ENCODE data around the gene COCH.

COCH gene

GRCh38 chr14:30874120-30874998 is at the start of gene COCH:
TSS of gene COCH (plus strand) at chr14:30874559. CDS start at chr14:30874939, 380 bp downstream.
- H3K36me3 ChIP-seq (replicated peaks; ENCODE audit: insufficient read depth, low read length): no peaks in the 10 kb centered on the region
- TF ChIP-seq, protein P1, sequence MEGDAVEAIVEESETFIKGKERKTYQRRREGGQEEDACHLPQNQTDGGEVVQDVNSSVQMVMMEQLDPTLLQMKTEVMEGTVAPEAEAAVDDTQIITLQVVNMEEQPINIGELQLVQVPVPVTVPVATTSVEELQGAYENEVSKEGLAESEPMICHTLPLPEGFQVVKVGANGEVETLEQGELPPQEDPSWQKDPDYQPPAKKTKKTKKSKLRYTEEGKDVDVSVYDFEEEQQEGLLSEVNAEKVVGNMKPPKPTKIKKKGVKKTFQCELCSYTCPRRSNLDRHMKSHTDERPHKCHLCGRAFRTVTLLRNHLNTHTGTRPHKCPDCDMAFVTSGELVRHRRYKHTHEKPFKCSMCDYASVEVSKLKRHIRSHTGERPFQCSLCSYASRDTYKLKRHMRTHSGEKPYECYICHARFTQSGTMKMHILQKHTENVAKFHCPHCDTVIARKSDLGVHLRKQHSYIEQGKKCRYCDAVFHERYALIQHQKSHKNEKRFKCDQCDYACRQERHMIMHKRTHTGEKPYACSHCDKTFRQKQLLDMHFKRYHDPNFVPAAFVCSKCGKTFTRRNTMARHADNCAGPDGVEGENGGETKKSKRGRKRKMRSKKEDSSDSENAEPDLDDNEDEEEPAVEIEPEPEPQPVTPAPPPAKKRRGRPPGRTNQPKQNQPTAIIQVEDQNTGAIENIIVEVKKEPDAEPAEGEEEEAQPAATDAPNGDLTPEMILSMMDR (IDR thresholded peaks at IDR 0.05; ENCODE audit: low read length): no peak
- TF ChIP-seq EZH2 (optimal IDR thresholded peaks at IDR 0.05; ENCODE audit: low read depth, low read length): no peak
- no peak for TF ChIP-seq EZH2phosphoT487 (IDR thresholded peaks at IDR 0.05; ENCODE audit: low read length)
- H4K20me1 ChIP-seq (ENCODE audit: insufficient read depth, low read length): no peaks in the 10 kb centered on the region
- peak within 1 kb of the TSS; percentile 45; the same call in 1 of the 2 replicates for H3K9ac ChIP-seq (ENCODE audit: low read length)
- H3F3A ChIP-seq (ENCODE audit: insufficient read depth, low read length): no peaks in the 10 kb centered on the region
- peak; percentile 26 for DNase-seq
- no peaks in the 10 kb centered on the region for H3K79me2 ChIP-seq (ENCODE audit: low read length)
- H3K9me3 ChIP-seq (replicated peaks; ENCODE audit: insufficient read depth, low read length): no peaks in the 10 kb centered on the region
- peak within 1 kb of the TSS; percentile 60 for H3K4me2 ChIP-seq (ENCODE audit: low read depth, low read length)
- H3K4me3 ChIP-seq (ENCODE audit: low read length): peak within 1 kb of the TSS; percentile 56
- no peaks in the 10 kb centered on the region for H3K4me1 ChIP-seq (ENCODE audit: low read length)
- no peak within 1 kb of the TSS for H3K27ac ChIP-seq (ENCODE audit: low read length)
- peak within 1 kb of the TSS; percentile 53 for H2AFZ ChIP-seq (ENCODE audit: low read length)
- H3K9me2 ChIP-seq (replicated peaks; ENCODE audit: insufficient read depth, low read length): no peaks in the 10 kb centered on the region
- H3K27me3 ChIP-seq (replicated peaks; ENCODE audit: insufficient read depth, low read length): no peaks in the 10 kb centered on the region

DNA sequence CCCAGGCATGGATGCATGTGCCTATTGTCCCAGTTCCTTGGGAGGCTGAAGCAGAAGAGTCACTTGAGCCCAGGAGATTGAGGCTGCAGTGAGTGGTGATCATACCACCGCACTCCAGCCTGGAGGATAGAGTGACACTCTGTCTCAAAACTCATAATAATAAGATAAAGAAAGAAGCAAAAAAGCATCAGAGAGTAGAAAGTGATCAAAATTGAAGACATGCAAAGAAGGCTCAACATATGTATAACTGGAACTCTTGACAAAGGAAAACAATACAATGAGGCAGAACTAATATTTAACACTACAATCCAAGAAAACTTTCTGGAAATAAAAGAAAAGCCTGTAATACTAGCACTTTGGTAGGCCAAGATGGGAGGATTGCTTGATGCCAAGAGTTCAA is 48.3 kb upstream of the COCH start:
- Histone ChIP-seq H3K4me3 (ENCODE audit: low read length) (no peak overlapping the region), H3K9me2 (replicated peaks; ENCODE audit: insufficient read depth, low read length) (no peaks in the 10 kb centered on the region), H2AFZ (ENCODE audit: low read length) (no peak overlapping the region), H3K4me2 (ENCODE audit: low read depth, low read length) (no peak overlapping the region), H3K36me3 (replicated peaks; ENCODE audit: insufficient read depth, low read length) (no peaks in the 10 kb centered on the region), H3F3A (ENCODE audit: insufficient read depth, low read length) (no peaks in the 10 kb centered on the region), H3K79me2 (ENCODE audit: low read length) (no peaks in the 10 kb centered on the region), H3K27me3 (replicated peaks; ENCODE audit: insufficient read depth, low read length) (no peaks in the 10 kb centered on the region), H3K9me3 (replicated peaks; ENCODE audit: insufficient read depth, low read length) (no peaks in the 10 kb centered on the region), H3K9ac (ENCODE audit: low read length) (no peak overlapping the region), H3K4me1 (ENCODE audit: low read length) (no peaks in the 10 kb centered on the region), H4K20me1 (ENCODE audit: insufficient read depth, low read length) (no peaks in the 10 kb centered on the region), H3K27ac (ENCODE audit: low read length) (no peak overlapping the region)
- DNase-seq: no peak
- TF ChIP-seq, protein P1 (IDR thresholded peaks at IDR 0.05; ENCODE audit: low read length): no peak
- TF ChIP-seq EZH2phosphoT487 (IDR thresholded peaks at IDR 0.05; ENCODE audit: low read length): no peak
- no peak for TF ChIP-seq EZH2 (optimal IDR thresholded peaks at IDR 0.05; ENCODE audit: low read depth, low read length)

GRCh38 chr14:30829853-30830252 is 44.5 kb upstream of the COCH start:
- no peak for DNase-seq
- H3K4me3 ChIP-seq (ENCODE audit: low read length): no peak overlapping the region
- no peaks in the 10 kb centered on the region for H3K79me2 ChIP-seq (ENCODE audit: low read length)
- no peak overlapping the region for H3K4me2 ChIP-seq (ENCODE audit: low read depth, low read length)
- no peak overlapping the region for H3K27ac ChIP-seq (ENCODE audit: low read length)
- H3K9me2 ChIP-seq (replicated peaks; ENCODE audit: insufficient read depth, low read length): no peaks in the 10 kb centered on the region
- no peak overlapping the region for H2AFZ ChIP-seq (ENCODE audit: low read length)
- H3K9me3 ChIP-seq (replicated peaks; ENCODE audit: insufficient read depth, low read length): no peaks in the 10 kb centered on the region
- H3F3A ChIP-seq (ENCODE audit: insufficient read depth, low read length): no peaks in the 10 kb centered on the region
- H4K20me1 ChIP-seq (ENCODE audit: insufficient read depth, low read length): no peaks in the 10 kb centered on the region
- H3K4me1 ChIP-seq (ENCODE audit: low read length): no peaks in the 10 kb centered on the region
- no peaks in the 10 kb centered on the region for H3K27me3 ChIP-seq (replicated peaks; ENCODE audit: insufficient read depth, low read length)
- H3K9ac ChIP-seq (ENCODE audit: low read length): no peak overlapping the region
- no peaks in the 10 kb centered on the region for H3K36me3 ChIP-seq (replicated peaks; ENCODE audit: insufficient read depth, low read length)
- TF ChIP-seq EZH2 (optimal IDR thresholded peaks at IDR 0.05; ENCODE audit: low read depth, low read length) (no peak), EZH2phosphoT487 (IDR thresholded peaks at IDR 0.05; ENCODE audit: low read length) (no peak)
- TF ChIP-seq, protein P1 (IDR thresholded peaks at IDR 0.05; ENCODE audit: low read length): no peak

Data from MM.1S (cell line).